ENCODE data around the gene PURA.

The PURA gene

GRCh38 chr5:140172483-140172882 lies 58.6 kb downstream of the PURA start:
- FAIRE-seq (no peak), DNase-seq (ENCODE audit: insufficient read length) (no peak)

GRCh38 chr5:140174014-140174413 lies 60.1 kb downstream of the PURA start:
- no peak for DNase-seq (ENCODE audit: insufficient read length)
- TF ChIP-seq POLR2A (IDR thresholded peaks at IDR 0.05; ENCODE audit: low read depth, low read length), result no peak
- TF ChIP-seq TAF1 (IDR thresholded peaks at IDR 0.05; ENCODE audit: borderline replicate concordance, low read depth, low read length), result no peak
- no peak for TF ChIP-seq POLR2AphosphoS5 (IDR thresholded peaks at IDR 0.05; ENCODE audit: low read depth, low read length)
- no peak for FAIRE-seq

More at GRCh38 chr5:140172483-140172882, 58.6 kb downstream of the PURA start:
- no peak for TF ChIP-seq POLR2AphosphoS5 (IDR thresholded peaks at IDR 0.05; ENCODE audit: low read depth, low read length)
- no peak for TF ChIP-seq TAF1 (IDR thresholded peaks at IDR 0.05; ENCODE audit: borderline replicate concordance, low read depth, low read length)
- TF ChIP-seq POLR2A (IDR thresholded peaks at IDR 0.05; ENCODE audit: low read depth, low read length), result no peak

- DNase-seq (ENCODE audit: insufficient read length) (peak; percentile 89), FAIRE-seq (peak; percentile 93)
- TF ChIP-seq POLR2A (IDR thresholded peaks at IDR 0.05; ENCODE audit: low read depth, low read length), result peak; percentile 83
- TF ChIP-seq TAF1 (IDR thresholded peaks at IDR 0.05; ENCODE audit: borderline replicate concordance, low read depth, low read length), result peak; percentile 65; the same call in 1 of the 2 replicates
- peak; percentile 72 for TF ChIP-seq POLR2AphosphoS5 (IDR thresholded peaks at IDR 0.05; ENCODE audit: low read depth, low read length)
These were observed 60.8 kb downstream of the PURA start, which contains the start of gene CYSTM1 for GRCh38 chr5:140174465-140175366. CYSTM1 (plus strand) TSS chr5:140175188; CDS start chr5:140194466, 19,278 bp downstream.

Measured in GM12892 (cell line).